ENCODE measurements around the gene NR0B2.

The NR0B2 gene

GRCh38 chr1:26923711-26924110 lies 9.9 kb upstream of the NR0B2 start:
- FAIRE-seq = no peak

- FAIRE-seq = no peak
Observed at GRCh38 chr1:26922901-26923300, 9.1 kb upstream of the NR0B2 start.

- no peak for FAIRE-seq
Observed at GRCh38 chr1:26922431-26922729, 8.6 kb upstream of the NR0B2 start.

- peak; percentile 94 for FAIRE-seq
Observed at GRCh38 chr1:26921540-26922430, 8.0 kb upstream of the NR0B2 start, which contains the start of gene NUDC. Gene NUDC (plus strand): TSS chr1:26921743. CDS start chr1:26921849, 106 bp downstream.

GRCh38 chr1:26921126-26921539 lies 7.4 kb upstream of the NR0B2 start:
- no peak for FAIRE-seq

GRCh38 chr1:26915204-26915842 lies 1.5 kb upstream of the NR0B2 start:
- FAIRE-seq = no peak

GRCh38 chr1:26913389-26913753 lies 404 bp downstream of the NR0B2 start:
- FAIRE-seq = no peak

- FAIRE-seq = no peak
Observed at GRCh38 chr1:26912147-26912490, 1.7 kb downstream of the NR0B2 start.

GRCh38 chr1:26911399-26912146 lies 2.2 kb downstream of the NR0B2 start:
- no peak for FAIRE-seq

- no peak for FAIRE-seq
Observed at GRCh38 chr1:26910343-26911160, 3.2 kb downstream of the NR0B2 start.

GRCh38 chr1:26909951-26910342 lies 3.8 kb downstream of the NR0B2 start:
- FAIRE-seq = no peak

- no peak for FAIRE-seq
Observed at GRCh38 chr1:26907071-26907917, 6.5 kb downstream of the NR0B2 start.

- FAIRE-seq = no peak
Observed at GRCh38 chr1:26900815-26901511, 12.8 kb downstream of the NR0B2 start.

GRCh38 chr1:26900001-26900814 lies 13.6 kb downstream of the NR0B2 start, which contains the start of gene GPATCH3:
Gene GPATCH3 (minus strand): TSS chr1:26900467. CDS start chr1:26900442, 25 bp downstream.
- no peak for FAIRE-seq

- FAIRE-seq = no peak
Observed at GRCh38 chr1:26897351-26897750, 16.4 kb downstream of the NR0B2 start.

GRCh38 chr1:26894263-26894662 lies 19.5 kb downstream of the NR0B2 start:
- FAIRE-seq = no peak

- FAIRE-seq = no peak
Observed at GRCh38 chr1:26890467-26890796, 23.3 kb downstream of the NR0B2 start.

GRCh38 chr1:26889551-26890466 lies 24.0 kb downstream of the NR0B2 start, which contains the start of gene GPN2:
Gene GPN2 (minus strand): TSS chr1:26890283. CDS start chr1:26890096, 187 bp downstream.
- no peak for FAIRE-seq

GRCh38 chr1:26888231-26888630 lies 25.5 kb downstream of the NR0B2 start:
- no peak for FAIRE-seq

All from TTC549 (cell line).